ENCODE data around the gene GUK1.

GUK1 gene

GRCh38 chr1:228139931-228140723 is at the start of gene GUK1:
GUK1 (plus strand) TSS chr1:228140279; CDS start chr1:228140303, 24 bp downstream.
- peak; percentile 100 for DNase-seq

- DNase-seq, result peak; percentile 0
Observed at GRCh38 chr1:228090613-228091081, 49.4 kb upstream of the GUK1 start.

- DNase-seq, result no peak
Observed at GRCh38 chr1:228091084-228091483, 49.0 kb upstream of the GUK1 start.

- no peak for DNase-seq
Observed at GRCh38 chr1:228092342-228093049, 47.6 kb upstream of the GUK1 start.

- DNase-seq, result no peak
Observed at GRCh38 chr1:228093050-228093906, 46.8 kb upstream of the GUK1 start.

GRCh38 chr1:228094432-228095016 is 45.6 kb upstream of the GUK1 start:
- DNase-seq, result no peak

GRCh38 chr1:228095161-228095560 is 44.9 kb upstream of the GUK1 start:
- DNase-seq, result no peak

- no peak for DNase-seq
Observed at GRCh38 chr1:228095938-228096337, 44.1 kb upstream of the GUK1 start.

GRCh38 chr1:228096416-228097332 is 43.4 kb upstream of the GUK1 start:
- DNase-seq, result no peak

GRCh38 chr1:228097333-228098081 is 42.6 kb upstream of the GUK1 start:
- no peak for DNase-seq

- no peak for DNase-seq
Observed at GRCh38 chr1:228098323-228098931, 41.7 kb upstream of the GUK1 start.

- no peak for DNase-seq
Observed at GRCh38 chr1:228099331-228099732, 40.7 kb upstream of the GUK1 start.

- DNase-seq, result no peak
Observed at GRCh38 chr1:228100822-228101613, 39.1 kb upstream of the GUK1 start.

- DNase-seq, result no peak
Observed at GRCh38 chr1:228101614-228101993, 38.5 kb upstream of the GUK1 start.

GRCh38 chr1:228101994-228102790 is 37.9 kb upstream of the GUK1 start:
- DNase-seq, result peak; percentile 62

- DNase-seq, result peak; percentile 96
Observed at GRCh38 chr1:228102791-228103620, 37.1 kb upstream of the GUK1 start, which contains the start of gene C1orf35. C1orf35 (minus strand) TSS chr1:228103325; CDS start chr1:228103227, 98 bp downstream.

GRCh38 chr1:228104526-228105269 is 35.4 kb upstream of the GUK1 start:
- no peak for DNase-seq
